Neutrophil (primary cell): ENCODE data around the gene KRTAP10-1.

Experiments
- H3K27ac ChIP-seq: fragments of 200-600 bp; sonication (generic); 2 replicates; pipeline ENCODE4 v1.5.1; 2016; ENCODE audit warnings: mild to moderate bottlenecking, moderate library complexity
- H3K27me3 ChIP-seq: fragments of 200-600 bp; sonication (generic); 2 replicates; pipeline ENCODE4 v1.6.0; 2016; ENCODE audit warnings: mild to moderate bottlenecking
- H3K36me3 ChIP-seq: fragments of 200-600 bp; sonication (generic); 2 replicates; pipeline ENCODE4 v1.5.1; 2017
- H3K4me1 ChIP-seq, 2 experiments: fragments of 200-600 bp in 1 of 2; sonication (generic) in 1 of 2; 1 replicate in 1 of 2; 2 replicates in 1 of 2; pipeline versions ENCODE4 v1.5.1 to v1.6.1; 2013 to 2016; ENCODE audit warnings: low read depth in 1 of 2, low read length in 1 of 2, mild to moderate bottlenecking in 1 of 2, moderate library complexity in 1 of 2; ENCODE audit not compliant: control insufficient read depth in 1 of 2, insufficient read depth in 1 of 2
- H3K4me3 ChIP-seq, 2 experiments: fragments of 200-600 bp in 1 of 2; sonication (generic) in 1 of 2; 1 replicate in 1 of 2; 2 replicates in 1 of 2; pipeline ENCODE4 v1.5.1; 2013 to 2016; ENCODE audit warnings: low read depth in 1 of 2, low read length in 1 of 2, mild to moderate bottlenecking in 1 of 2, moderate library complexity in 1 of 2
- H3K9me3 ChIP-seq: fragments of 200-600 bp; sonication (generic); 2 replicates; pipeline ENCODE4 v1.5.1; 2016
- TF ChIP-seq, protein P1 (sequence below): fragments of 200-600 bp; sonication (generic); IDR thresholded peaks from 2 replicates; pipeline ENCODE4 v1.5.1; 2016; ENCODE audit warnings: antibody characterized with exemption

Gene KRTAP10-1, protein sequence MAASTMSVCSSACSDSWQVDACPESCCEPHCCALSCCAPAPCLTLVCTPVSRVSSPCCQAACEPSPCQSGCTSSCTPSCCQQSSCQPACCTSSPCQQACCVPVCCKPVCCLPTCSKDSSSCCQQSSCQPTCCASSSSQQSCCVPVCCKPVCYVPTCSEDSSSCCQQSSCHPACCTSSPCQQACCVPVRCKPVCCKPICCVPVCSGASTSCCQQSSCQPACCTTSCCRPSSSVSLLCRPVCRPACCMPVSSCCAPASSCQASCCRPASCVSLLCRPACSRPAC

DNA sequence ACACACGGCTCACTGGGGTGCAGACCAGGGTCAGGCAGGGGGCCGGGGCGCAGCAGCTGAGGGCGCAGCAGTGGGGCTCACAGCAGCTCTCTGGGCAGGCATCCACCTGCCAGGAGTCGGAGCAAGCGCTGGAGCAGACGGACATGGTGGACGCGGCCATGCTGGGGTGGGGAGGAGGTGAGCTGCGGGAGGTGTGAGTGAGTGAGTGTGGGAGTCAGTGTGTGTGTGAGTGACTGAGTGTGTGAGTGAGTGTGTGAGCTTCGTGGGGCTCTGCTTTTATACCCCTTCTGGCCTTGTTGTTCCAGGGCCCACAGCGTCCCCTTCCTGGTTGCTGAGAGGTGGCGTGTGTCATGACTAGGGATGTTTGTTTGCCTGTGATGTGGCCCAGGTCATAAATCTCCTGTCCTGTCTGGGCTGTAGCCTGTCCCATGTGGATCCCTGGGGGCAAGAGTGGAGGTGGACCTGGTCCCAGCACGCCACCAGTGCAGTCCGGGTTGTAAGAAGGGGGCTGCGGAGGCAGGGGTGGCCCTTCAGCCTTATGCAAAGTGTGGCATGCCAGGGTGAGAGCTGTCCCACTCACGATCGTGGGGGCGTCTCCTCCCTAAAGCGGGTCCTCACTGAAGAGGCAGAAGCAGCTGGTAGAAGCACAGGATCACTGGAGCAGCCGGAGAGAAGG lies at the start of gene KRTAP10-1:
TSS of gene KRTAP10-1 (minus strand) at position 205 of the 676 bp plus-strand sequence. CDS start at position 160, 45 bp downstream.
- H3K9me3 ChIP-seq: no peaks in the 10 kb centered on the region
- H3K4me1 ChIP-seq: peaks cover 44 to 54% of the 10 kb centered on the region in 2 experiments
- TF ChIP-seq, protein P1, sequence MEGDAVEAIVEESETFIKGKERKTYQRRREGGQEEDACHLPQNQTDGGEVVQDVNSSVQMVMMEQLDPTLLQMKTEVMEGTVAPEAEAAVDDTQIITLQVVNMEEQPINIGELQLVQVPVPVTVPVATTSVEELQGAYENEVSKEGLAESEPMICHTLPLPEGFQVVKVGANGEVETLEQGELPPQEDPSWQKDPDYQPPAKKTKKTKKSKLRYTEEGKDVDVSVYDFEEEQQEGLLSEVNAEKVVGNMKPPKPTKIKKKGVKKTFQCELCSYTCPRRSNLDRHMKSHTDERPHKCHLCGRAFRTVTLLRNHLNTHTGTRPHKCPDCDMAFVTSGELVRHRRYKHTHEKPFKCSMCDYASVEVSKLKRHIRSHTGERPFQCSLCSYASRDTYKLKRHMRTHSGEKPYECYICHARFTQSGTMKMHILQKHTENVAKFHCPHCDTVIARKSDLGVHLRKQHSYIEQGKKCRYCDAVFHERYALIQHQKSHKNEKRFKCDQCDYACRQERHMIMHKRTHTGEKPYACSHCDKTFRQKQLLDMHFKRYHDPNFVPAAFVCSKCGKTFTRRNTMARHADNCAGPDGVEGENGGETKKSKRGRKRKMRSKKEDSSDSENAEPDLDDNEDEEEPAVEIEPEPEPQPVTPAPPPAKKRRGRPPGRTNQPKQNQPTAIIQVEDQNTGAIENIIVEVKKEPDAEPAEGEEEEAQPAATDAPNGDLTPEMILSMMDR: no peak
- no peak within 1 kb of the TSS for H3K4me3 ChIP-seq
- no peaks in the 10 kb centered on the region for H3K36me3 ChIP-seq
- H3K27me3 ChIP-seq: no peaks in the 10 kb centered on the region
- peak within 1 kb of the TSS; percentile 88 for H3K27ac ChIP-seq

DNA sequence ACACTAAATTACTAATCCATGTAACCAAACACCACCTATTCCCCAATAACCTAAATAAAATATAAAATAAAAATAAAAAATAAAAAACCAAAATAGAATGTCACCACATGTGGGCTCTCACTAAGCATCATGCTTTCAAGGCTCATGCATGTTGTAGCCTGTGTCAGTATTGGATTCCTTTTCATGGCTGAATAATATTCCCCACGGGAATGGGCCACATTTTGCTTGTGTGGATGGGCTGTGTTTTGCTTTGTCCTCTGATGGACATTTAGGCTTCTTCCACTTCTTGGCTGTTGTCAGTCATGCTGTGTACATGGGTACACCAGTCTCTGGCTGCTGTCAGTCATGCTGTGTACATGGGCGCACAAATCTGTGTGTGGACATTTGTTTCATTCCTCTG lies 49.1 kb upstream of the KRTAP10-1 start:
- TF ChIP-seq, protein P1: no peak
- H3K4me1 ChIP-seq: no peaks in the 10 kb centered on the region
- H3K27ac ChIP-seq: no peak overlapping the region
- H3K36me3 ChIP-seq: no peaks in the 10 kb centered on the region
- H3K4me3 ChIP-seq: no peak overlapping the region
- peaks cover 34% of the 10 kb centered on the region for H3K27me3 ChIP-seq
- H3K9me3 ChIP-seq: no peaks in the 10 kb centered on the region

DNA sequence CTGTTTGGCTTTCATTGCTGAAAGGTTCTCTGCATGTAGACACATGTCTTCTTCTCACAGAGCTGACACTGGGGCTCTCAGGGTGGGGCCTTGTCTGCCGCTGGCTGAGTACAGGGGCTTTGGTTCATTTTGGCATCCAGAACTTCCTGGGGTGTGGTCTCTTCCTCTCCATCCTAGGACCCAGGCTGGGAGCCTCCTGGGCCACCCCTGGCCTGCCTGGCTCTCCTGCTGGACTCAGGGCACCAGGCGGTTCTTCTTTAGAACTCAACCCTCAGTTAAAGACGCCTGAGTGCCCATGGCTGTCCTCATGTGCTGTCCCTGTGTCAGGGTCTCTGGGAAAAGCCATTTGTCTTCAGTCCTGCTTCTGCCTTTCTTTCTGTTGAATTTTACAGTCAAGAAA lies 45.9 kb upstream of the KRTAP10-1 start:
- no peaks in the 10 kb centered on the region for H3K9me3 ChIP-seq
- TF ChIP-seq, protein P1: no peak
- H3K27ac ChIP-seq: no peak overlapping the region
- H3K36me3 ChIP-seq: no peaks in the 10 kb centered on the region
- H3K4me3 ChIP-seq: no peak overlapping the region
- H3K27me3 ChIP-seq: peaks cover 26% of the 10 kb centered on the region
- no peaks in the 10 kb centered on the region for H3K4me1 ChIP-seq

DNA sequence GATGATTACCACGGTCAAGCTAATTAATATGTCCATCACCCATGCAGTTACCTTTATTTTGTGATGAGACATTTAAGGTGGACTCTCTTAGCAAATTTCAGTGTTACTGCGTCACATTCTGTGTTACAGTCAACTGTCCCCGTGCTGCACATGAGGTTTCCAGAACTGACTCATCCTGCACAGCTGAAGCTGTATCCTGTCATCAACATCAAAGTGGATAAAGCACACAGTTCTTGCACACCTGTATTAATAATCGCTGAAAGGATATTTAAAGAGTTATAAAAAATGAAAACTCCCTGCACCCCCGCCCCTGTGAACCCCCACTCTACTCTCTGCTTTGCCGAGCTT lies 43.8 kb upstream of the KRTAP10-1 start:
- H3K4me1 ChIP-seq: no peaks in the 10 kb centered on the region
- TF ChIP-seq, protein P1: no peak

DNA sequence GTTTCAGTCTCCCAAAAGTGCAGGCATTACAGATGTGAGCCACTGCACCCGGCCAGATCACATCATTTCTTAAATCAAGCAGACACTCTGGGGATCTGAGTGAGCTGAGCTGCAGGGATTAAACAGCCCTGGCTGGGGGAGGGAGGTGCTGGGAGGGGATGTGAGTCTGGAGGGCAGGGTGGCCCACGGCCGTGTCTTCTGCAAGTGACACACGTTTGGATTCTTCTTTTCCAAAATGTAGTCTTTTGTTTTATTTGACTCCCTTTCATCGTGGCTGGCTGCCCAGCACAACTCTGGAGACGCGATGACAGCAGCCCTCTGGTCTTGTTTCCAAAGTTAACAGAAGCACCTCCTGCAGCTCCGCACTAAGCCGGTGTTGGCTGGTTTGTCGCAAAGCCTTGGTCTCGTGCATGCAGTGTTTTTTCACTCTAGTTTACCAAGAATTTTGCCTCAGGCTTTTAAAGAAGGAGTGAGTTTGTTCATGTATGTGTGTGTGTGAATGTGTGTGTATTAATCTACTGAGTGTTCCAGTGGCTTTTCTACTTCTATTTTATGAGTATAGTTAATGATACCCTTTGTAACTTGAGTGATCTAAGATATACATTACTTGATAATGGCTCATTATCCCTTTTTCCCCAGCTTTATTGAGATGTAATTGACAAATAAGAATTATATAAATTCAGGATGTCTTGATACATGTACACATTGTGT lies 43.2 kb upstream of the KRTAP10-1 start:
- Histone ChIP-seq H3K27me3 (peaks cover 37% of the 10 kb centered on the region), H3K27ac (no peak overlapping the region), H3K36me3 (no peaks in the 10 kb centered on the region), H3K4me1 (no peaks in the 10 kb centered on the region), H3K4me3 (no peak overlapping the region), H3K9me3 (no peaks in the 10 kb centered on the region)
- TF ChIP-seq, protein P1: no peak

More for the DNA sequence above, 43.8 kb upstream of the KRTAP10-1 start:
- Histone ChIP-seq H3K4me3 (no peak overlapping the region), H3K27me3 (peaks cover 37% of the 10 kb centered on the region), H3K36me3 (no peaks in the 10 kb centered on the region), H3K9me3 (no peaks in the 10 kb centered on the region), H3K27ac (no peak overlapping the region)
